GM19467 (cell line): ENCODE results near the gene SYT11.
A peak's percentile ranks its signal among the peaks of the same experiment; 100 is the strongest.
"Not testable (repeated sequence)": the region's sequence is repeated elsewhere in the genome, so short reads cannot be mapped to it uniquely, and the experiment has no call there.

Experiments
- ATAC-seq: cut with Tn5 transposase; IDR thresholded peaks from one replicate; pipeline ENCODE4 v1.9.1; 2021; ENCODE audit warnings: mild to moderate bottlenecking, moderate library complexity; ENCODE audit not compliant: unreplicated experiment

SYT11 gene

GRCh38 chr1:155896476-155896875 lies 37.1 kb downstream of the SYT11 start:
- ATAC-seq: not testable (repeated sequence)

- ATAC-seq: no peak
Observed at GRCh38 chr1:155897746-155898145, 38.4 kb downstream of the SYT11 start.

- no peak for ATAC-seq
Observed at GRCh38 chr1:155898888-155899287, 39.5 kb downstream of the SYT11 start.

DNA sequence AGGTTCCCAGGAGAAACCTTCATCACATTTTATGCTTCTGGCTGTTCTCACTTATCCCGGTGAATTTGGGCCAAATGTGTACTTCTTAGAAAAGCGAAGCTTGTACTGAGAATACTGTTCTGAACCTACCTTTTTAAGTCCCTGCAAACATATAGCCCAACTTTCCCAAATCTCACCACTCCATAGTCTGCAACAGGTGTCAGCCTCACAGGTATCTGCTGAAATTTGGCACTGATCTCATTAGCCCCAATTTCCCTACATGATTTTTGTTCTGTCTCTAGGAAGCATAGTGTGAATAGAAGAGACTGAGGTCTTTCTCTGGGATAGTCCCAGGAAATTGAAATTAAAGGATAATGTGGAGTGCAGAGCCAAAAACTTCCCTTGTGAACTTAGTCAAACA lies 40.3 kb downstream of the SYT11 start:
- no peak for ATAC-seq

DNA sequence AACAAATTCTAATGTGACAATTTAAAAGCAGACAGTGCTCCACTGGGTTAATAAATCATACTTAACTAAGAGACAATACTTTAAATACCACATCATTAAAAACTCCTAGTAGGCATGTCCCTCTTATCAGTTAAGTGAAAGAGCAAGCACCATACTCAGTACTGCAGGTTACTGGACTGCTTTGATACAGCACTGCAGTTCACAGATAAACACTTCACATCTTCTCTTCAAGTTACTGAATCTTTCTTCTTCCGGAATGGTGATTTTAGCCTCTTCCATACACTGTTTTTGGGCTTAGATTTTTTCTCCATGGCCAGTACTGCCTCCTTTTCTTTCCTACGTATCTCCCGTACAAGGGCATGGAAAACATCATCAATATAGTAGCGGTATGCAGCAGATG lies 40.8 kb downstream of the SYT11 start:
- ATAC-seq: no peak

- no peak for ATAC-seq
Observed at GRCh38 chr1:155904261-155904660, 44.9 kb downstream of the SYT11 start.

DNA sequence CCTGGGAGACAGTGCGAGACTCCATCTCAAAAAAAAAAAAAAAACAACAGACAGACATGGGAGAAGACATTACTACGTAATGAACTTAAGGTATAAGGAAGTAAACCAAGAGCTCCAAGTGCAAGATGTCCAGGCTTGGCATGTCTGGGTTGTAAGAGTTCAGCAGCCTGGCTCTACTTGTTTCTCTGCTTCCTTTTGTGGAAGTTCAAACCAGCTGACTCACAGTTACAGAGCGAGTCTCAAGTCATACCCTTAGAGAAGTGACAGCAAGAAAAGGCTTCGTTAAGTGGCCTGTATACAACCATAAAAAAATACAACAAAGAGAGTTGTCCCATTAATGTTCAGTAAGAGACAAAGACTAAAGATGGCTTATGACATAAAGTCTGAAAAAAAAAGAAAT lies 50.5 kb downstream of the SYT11 start:
- no peak for ATAC-seq

DNA sequence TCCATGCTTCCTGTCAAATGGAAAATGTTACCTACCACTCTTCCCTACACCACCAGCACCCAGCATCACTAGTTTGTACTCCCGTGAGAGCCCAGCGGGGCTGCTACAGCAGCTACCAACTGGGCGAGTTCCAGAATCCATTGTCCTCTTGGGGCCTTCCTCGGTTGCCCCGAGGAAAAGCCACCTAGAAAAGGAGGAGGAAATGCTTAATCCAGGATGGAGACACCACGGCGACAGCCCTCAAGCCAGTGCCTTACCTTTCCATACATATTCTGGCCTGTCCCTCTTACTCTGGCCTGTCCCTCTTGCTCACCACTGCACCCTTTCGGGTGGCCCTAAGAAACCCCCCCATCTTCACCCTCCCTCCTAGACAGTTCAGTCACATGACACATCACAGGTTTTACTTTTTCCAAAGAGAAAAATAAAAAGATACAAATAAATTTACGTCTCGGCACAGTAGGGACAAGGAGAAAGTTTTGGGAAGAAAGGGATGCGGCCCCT lies 51.3 kb downstream of the SYT11 start:
- no peak for ATAC-seq

DNA sequence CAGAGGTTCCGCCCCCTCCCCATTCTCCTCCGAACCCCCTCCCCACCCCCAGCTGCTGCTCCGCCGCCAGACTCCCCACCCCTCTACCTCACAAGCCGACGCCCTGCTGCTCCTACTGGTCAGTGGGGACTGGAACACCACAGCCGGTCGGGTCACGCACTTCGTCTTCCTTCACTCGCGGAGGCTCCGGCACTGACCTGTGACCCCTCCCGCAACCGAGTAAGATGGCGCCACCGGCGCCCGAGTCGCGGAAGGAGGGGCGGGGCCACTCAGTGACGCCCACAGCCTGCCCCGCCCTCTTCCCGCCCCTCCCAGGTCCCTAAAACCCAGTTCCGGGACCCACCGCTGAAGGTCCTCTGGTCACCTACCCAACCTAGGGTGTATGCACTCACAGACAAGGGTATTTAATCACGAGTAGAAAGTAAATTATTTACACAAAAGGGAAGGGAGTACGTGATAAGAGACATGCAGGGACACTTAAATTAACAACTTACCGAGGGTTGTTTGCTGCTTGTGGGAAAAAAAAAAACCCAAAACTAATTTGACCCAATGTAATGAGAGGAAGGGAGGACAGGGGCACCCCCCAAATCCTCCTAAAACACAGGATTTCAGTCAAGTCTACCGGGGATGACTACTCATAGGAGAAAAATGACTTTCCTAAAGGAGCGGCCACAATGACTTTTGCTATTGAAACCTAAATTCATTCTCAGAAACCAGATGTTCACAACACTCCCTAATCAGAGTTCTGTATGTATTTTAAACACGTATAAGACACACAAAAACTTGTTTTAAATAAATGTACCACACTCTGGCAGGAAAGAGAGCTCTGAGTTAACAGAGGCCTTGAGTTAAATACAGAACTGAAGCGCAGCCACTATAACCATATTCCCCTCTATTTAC lies 52.0 kb downstream of the SYT11 start, which contains the start of gene RIT1:
Gene RIT1 (minus strand): TSS at position 194 of the 900 bp plus-strand sequence. CDS start 588 bp downstream, outside the sequence.
- ATAC-seq: peak; percentile 79

DNA sequence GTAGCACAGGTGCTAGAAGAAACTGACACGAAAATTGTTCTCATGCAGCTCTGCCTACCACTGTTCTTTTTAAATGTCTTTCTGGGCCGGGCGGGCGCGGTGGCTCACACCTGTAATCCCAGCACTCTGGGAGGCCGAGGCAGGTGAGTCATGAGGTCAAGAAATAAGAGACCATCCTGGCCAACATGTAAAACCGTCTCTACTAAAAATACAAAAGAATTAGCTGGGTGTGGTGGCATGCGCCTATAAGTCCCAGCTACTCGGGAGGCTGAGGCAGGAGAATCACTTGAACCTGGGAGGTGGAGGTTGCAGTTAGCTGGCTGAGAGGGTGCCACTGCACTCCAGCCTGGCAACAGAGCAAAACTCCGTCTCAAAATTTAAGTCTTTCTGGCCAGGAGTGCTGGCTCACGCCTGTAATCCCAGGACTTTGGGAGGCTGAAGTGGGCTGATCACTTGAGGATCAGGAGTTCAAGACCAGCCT lies 52.7 kb downstream of the SYT11 start:
- ATAC-seq: no peak

DNA sequence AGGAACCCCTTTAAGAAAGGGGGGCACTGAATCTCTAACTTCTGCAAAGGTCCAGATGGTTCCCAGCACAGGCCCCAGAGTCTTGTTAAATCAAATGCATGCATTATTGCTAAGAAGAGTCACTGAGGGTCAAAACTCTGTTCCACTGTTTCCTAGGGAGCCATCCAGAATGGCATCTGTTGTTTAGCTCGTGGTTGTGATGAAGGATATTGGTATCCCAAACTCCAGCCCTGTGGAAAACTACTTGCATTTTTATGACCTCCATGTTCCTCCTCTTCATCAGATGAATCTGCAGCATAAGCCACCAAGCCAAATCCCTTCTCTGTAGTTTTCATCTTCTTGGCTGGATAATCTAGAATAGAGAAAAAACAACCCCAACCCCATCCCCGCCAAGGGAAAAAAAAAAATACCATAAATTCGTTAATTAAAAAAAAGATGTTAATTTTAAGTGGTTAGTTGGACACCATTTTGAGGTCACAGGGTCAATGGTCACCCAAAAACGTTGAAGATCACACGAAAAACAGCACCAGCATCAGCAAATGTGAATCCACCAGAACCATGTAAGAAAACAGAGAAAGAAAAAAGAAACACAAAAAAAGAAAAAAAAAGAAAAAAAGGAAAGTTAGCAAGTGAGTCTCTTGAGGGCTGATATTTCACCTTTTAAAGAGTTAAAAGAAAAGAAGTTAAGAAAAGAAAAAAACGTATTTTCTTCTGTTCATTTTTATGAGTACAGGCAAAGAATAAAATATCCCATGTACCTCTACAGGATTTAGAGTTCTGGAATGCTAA lies 54.8 kb downstream of the SYT11 start:
- no peak for ATAC-seq

GRCh38 chr1:155918660-155919059 lies 59.3 kb downstream of the SYT11 start:
- no peak for ATAC-seq

- no peak for ATAC-seq
Observed at GRCh38 chr1:155919801-155920200, 60.4 kb downstream of the SYT11 start.

DNA sequence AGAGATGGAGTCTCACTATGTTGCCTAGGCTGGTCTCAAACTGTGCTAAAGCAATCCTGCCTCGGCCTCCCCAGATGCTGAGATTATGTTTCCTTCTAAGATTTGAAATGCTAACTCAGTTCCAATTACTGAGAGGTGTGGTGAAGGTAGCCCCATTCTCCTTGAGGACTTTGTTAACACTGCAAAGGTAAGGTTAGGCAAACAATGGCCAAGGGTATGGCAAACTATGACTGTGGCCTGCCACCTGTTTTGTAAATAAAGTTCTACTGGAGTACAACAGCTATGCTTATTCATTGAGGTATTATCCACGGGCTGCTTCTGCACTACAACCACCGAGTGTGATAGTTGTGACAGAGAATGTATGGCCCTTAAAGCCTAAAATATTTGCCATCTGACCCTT lies 61.4 kb downstream of the SYT11 start:
- no peak for ATAC-seq

DNA sequence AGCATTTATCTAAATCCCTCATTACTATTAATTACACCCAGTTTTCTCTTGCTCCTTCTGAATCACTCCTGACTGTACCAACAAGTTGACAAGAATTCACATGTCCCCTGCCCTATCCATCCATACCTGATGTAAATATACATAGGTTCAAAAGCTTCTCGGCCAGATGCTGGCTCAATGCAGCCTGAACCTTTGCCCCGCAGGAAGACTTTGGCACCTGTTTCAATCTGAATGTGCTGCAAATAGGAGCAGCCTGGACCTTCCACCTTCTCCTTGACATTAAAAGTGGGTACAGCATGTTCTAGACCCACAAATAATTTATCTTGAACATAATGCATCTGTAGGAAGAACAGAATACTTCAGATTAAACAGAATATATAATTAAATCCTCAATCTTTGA lies 66.1 kb downstream of the SYT11 start:
- no peak for ATAC-seq

- ATAC-seq: no peak
Observed at GRCh38 chr1:155929057-155929456, 69.7 kb downstream of the SYT11 start.

DNA sequence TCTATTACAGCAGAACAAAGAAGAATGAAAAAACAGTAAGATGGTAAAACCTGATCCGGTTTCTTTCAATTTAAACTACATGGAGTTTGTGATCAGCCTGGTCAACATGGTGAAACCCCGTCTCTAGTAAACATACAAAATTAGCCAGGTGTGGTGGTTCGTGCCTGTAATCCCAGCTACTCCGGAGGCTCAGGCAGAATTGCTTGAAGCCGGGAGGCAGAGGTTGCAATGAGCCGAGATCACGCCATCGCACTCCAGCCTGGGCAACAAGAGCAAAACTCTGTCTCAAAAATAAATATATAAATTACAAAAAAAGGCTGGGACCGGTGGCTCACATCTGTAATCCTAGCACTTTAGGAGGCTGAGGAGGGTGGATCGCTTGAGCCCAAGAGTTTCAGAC lies 71.4 kb downstream of the SYT11 start:
- not testable (repeated sequence) for ATAC-seq

DNA sequence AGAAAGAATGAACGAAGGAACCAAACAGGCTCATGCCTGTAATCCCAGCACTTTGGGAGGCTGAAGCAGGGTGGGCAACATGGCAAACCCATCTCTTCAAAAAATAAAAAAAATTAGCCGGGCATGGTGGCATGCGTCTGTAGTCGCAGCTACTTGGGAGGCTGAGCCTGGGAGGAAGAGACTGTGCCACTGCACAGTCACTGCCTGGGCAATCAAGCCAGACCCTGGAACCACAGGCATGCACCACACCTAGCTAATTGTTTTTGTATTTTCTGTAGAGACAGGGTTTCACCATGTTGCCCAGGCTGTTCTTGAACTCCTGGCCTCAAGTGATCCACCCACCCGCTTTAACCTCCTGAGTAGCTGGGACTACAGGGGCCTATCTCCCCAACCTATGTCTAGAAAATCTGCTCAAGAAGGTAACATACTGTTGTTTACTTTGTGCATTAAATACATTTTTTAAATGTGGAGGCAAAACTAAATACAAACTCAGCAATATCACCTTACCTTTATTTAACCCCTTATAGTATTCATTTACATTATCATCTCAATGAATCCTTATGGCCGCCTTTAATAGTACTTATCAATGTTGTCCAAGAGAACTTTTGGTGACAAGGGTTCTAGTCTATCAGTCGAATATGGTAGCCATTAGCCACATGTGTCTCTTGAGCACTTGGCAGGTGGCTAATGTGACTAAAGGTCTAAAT lies 72.1 kb downstream of the SYT11 start:
- no peak for ATAC-seq

- ATAC-seq: no peak
Observed at GRCh38 chr1:155932081-155932480, 72.7 kb downstream of the SYT11 start.

DNA sequence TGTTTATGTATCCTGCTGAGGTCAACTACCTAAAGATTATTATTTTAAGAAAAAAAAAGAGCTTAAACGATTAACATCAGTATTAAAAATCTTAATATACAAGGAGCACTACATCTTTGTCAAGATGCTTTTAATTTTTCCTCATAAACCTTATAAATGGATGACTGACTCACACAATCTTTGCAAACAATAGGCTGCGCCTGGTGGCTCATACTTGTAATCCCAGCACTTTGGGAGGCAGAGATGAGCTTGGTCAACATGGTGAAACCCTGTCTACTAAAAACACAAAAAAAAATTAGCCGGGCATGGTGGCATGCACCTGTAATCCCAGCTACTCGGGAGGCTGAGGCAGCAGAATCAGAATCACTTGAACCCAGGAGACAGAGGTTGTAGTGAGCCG lies 73.1 kb downstream of the SYT11 start:
- no peak for ATAC-seq

- ATAC-seq: no peak
Observed at GRCh38 chr1:155933591-155934096, 74.3 kb downstream of the SYT11 start.
